Hepatocyte (in vitro differentiated cells): ENCODE data around the gene KRT32. TPM values are rescaled to one million over a fixed set of nuclear protein-coding genes. Genes with fewer than 3 reads are reported as not detected.

ENCODE experiments used
- DNase-seq: peaks from one replicate; pipeline ENCODE4 v3.0.0-alpha.2; 2016; ENCODE audit warnings: low spot score
- H2AFZ ChIP-seq: fragments of 200-600 bp; sonication (generic); 2 replicates; pipeline ENCODE4 v1.6.0; 2016; ENCODE audit warnings: antibody characterized with exemption, mild to moderate bottlenecking
- H3K27ac ChIP-seq: fragments of 200-600 bp; sonication (generic); 2 replicates; pipeline ENCODE4 v1.5.1; 2016; ENCODE audit warnings: mild to moderate bottlenecking
- H3K27me3 ChIP-seq: fragments of 200-600 bp; sonication (generic); 2 replicates; pipeline ENCODE4 v1.6.1; 2016
- H3K36me3 ChIP-seq: fragments of 200-600 bp; sonication (generic); replicated peaks from 2 replicates; pipeline ENCODE4 v1.5.1; 2016; ENCODE audit warnings: low read depth; ENCODE audit not compliant: insufficient read depth
- H3K4me1 ChIP-seq: fragments of 200-600 bp; sonication (generic); 2 replicates; pipeline ENCODE4 v1.5.1; 2016; ENCODE audit warnings: mild to moderate bottlenecking, moderate library complexity; ENCODE audit not compliant: insufficient read depth
- H3K4me2 ChIP-seq: fragments of 200-600 bp; sonication (generic); 2 replicates; pipeline ENCODE4 v1.6.0; 2016
- H3K4me3 ChIP-seq: fragments of 200-600 bp; sonication (generic); 2 replicates; pipeline ENCODE4 v1.5.1; 2016; ENCODE audit warnings: mild to moderate bottlenecking
- H3K79me2 ChIP-seq: fragments of 200-600 bp; sonication (generic); 2 replicates; pipeline ENCODE4 v1.6.0; 2017; ENCODE audit warnings: mild to moderate bottlenecking
- H3K9me2 ChIP-seq: fragments of 200-600 bp; sonication (generic); replicated peaks from 2 replicates; pipeline ENCODE4 v1.6.0; 2017; ENCODE audit warnings: mild to moderate bottlenecking; ENCODE audit not compliant: insufficient read depth
- H3K9me3 ChIP-seq: fragments of 200-600 bp; sonication (generic); 2 replicates; pipeline ENCODE4 v1.5.1; 2016; ENCODE audit warnings: low read depth, mild to moderate bottlenecking
- H4K20me1 ChIP-seq: fragments of 200-600 bp; sonication (generic); 2 replicates; pipeline ENCODE4 v1.6.0; 2016; ENCODE audit warnings: mild to moderate bottlenecking; ENCODE audit not compliant: insufficient read depth, poor library complexity, severe bottlenecking
- EZH2 ChIP-seq: fragments of 200-600 bp; sonication (generic); IDR thresholded peaks from 2 replicates; pipeline ENCODE4 v1.6.1; 2016; ENCODE audit warnings: antibody characterized with exemption, mild to moderate bottlenecking, borderline replicate concordance
- EZH2phosphoT487 ChIP-seq: fragments of 200-600 bp; sonication (generic); IDR thresholded peaks from one replicate; pipeline ENCODE4 v1.6.1; 2018; ENCODE audit warnings: antibody characterized with exemption, mild to moderate bottlenecking, low read depth, moderate library complexity; ENCODE audit not compliant: unreplicated experiment, severe bottlenecking
- WGBS: methylation state at CpG from one replicate; pipeline ENCODE4 v1.1.6; 2016; ENCODE audit warnings: low lambda C conversion rate; ENCODE audit errors: missing lambda C conversion rate; 5-methylcytosine and 5-hydroxymethylcytosine counted together
- polyA plus RNA-seq: library from polyadenylated mRNA; unstranded; fragments of >200 nt; fragmentation: Nextera tagmentation; extraction: Ambion mirVana; gene quantifications from 2 replicates; pipeline ENCODE4 v1.2.1, GENCODE V29; 2016
- total RNA-seq: library from RNA; depleted of rRNA; stranded (reverse); fragments of >200 nt; gene quantifications from 2 replicates; pipeline ENCODE4 v1.2.3, GENCODE V29; 2014
- TF ChIP-seq, protein P1 (sequence below): fragments of 200-600 bp; sonication (generic); IDR thresholded peaks from 2 replicates; pipeline ENCODE4 v1.5.1; 2016; ENCODE audit warnings: antibody characterized with exemption, mild to moderate bottlenecking; ENCODE audit not compliant: poor library complexity

Gene KRT32
- total and polyA plus RNA-seq, 2 experiments from 2014 or later: not detected

DNA sequence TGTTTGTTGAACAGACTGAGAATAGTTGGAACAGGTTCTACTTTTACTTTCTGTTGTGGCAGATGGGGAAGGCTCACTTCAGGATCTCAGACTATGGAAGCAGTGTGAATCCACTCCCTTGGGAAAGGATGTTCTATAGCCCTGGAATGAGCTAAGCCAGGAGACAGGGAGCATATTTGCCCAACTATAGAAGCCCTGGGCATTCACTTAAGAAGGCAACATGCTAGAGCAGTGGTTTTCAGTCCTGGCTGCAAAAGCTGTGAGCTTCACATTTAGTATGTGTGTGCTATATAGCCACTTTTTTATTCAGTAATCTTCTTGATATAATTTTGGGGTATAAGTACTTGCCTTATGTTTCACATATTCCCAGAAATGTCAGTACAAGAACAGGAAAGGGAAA, 1.2 kb upstream of the KRT32 start:
- H3K4me2 ChIP-seq: no peak overlapping the region
- H3K27me3 ChIP-seq: no peaks in the 10 kb centered on the region
- H4K20me1 ChIP-seq: no peaks in the 10 kb centered on the region
- no peaks in the 10 kb centered on the region for H3K79me2 ChIP-seq
- no peaks in the 10 kb centered on the region for H3K9me2 ChIP-seq
- DNase-seq: no peak
- H3K27ac ChIP-seq: no peak overlapping the region
- H3K9me3 ChIP-seq: no peaks in the 10 kb centered on the region
- no peaks in the 10 kb centered on the region for H3K4me1 ChIP-seq
- no peak overlapping the region for H3K4me3 ChIP-seq
- H2AFZ ChIP-seq: no peak overlapping the region
- TF ChIP-seq EZH2phosphoT487 (no peak), EZH2 (no peak)
- TF ChIP-seq, protein P1, sequence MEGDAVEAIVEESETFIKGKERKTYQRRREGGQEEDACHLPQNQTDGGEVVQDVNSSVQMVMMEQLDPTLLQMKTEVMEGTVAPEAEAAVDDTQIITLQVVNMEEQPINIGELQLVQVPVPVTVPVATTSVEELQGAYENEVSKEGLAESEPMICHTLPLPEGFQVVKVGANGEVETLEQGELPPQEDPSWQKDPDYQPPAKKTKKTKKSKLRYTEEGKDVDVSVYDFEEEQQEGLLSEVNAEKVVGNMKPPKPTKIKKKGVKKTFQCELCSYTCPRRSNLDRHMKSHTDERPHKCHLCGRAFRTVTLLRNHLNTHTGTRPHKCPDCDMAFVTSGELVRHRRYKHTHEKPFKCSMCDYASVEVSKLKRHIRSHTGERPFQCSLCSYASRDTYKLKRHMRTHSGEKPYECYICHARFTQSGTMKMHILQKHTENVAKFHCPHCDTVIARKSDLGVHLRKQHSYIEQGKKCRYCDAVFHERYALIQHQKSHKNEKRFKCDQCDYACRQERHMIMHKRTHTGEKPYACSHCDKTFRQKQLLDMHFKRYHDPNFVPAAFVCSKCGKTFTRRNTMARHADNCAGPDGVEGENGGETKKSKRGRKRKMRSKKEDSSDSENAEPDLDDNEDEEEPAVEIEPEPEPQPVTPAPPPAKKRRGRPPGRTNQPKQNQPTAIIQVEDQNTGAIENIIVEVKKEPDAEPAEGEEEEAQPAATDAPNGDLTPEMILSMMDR: no peak
- no peaks in the 10 kb centered on the region for H3K36me3 ChIP-seq

DNA sequence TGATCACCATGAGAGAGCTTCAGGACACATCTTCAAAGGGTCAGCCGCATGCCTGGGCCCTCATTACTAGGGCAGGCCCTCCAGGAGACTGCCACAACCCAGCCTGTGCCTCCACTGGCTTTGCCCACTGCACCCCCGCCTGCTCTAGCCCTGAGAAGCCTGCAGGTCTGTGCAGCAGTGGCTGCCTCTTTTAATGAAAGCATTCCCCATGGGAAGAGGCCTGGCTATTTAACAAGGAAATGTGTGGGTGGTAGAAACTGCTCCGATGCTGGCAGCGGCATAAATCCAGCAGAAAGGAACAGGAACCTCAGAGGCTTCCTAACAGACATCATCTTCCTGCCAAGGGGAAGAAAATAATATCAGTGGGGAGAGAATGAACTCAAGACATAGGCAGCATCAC, 375 bp upstream of the KRT32 start:
- Histone ChIP-seq H3K36me3 (no peaks in the 10 kb centered on the region), H4K20me1 (no peaks in the 10 kb centered on the region), H3K9me3 (no peaks in the 10 kb centered on the region), H2AFZ (no peak overlapping the region), H3K27me3 (no peaks in the 10 kb centered on the region), H3K4me2 (no peak overlapping the region), H3K9me2 (no peaks in the 10 kb centered on the region), H3K79me2 (no peaks in the 10 kb centered on the region), H3K27ac (no peak overlapping the region), H3K4me3 (no peak overlapping the region), H3K4me1 (no peaks in the 10 kb centered on the region)
- 85% methylated on average over 4 of the region's 4 CpGs for WGBS
- no peak for DNase-seq
- TF ChIP-seq EZH2phosphoT487: no peak
- TF ChIP-seq EZH2: no peak
- TF ChIP-seq, protein P1: no peak

DNA sequence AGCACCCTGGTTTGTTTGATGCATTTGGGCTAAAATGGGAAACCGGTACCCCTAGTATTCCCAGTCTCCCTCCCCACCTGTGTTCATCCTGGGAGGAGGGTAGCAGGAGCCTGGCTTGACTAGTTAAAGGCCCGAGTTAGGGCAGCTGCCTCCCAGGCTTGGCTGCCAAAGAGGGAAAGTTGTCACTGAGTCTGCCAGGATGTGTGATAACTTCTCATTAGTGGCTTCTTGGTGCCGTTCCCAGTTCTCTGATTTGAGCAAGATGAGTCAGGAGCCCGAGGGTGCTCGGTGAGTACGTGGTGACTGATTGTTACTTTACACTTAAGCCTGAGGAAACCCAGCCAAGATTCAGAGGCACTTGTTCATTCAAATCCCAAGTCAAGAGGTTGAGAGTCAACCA, 2.5 kb downstream of the KRT32 start:
- H3K4me1 ChIP-seq: no peaks in the 10 kb centered on the region
- no peak overlapping the region for H3K4me2 ChIP-seq
- H3K4me3 ChIP-seq: no peak overlapping the region
- no peaks in the 10 kb centered on the region for H4K20me1 ChIP-seq
- H3K27me3 ChIP-seq: no peaks in the 10 kb centered on the region
- no peaks in the 10 kb centered on the region for H3K36me3 ChIP-seq
- no peaks in the 10 kb centered on the region for H3K79me2 ChIP-seq
- no peak overlapping the region for H2AFZ ChIP-seq
- TF ChIP-seq EZH2: no peak
- DNase-seq: peak; percentile 28
- H3K27ac ChIP-seq: no peak overlapping the region
- H3K9me2 ChIP-seq: no peaks in the 10 kb centered on the region
- no peaks in the 10 kb centered on the region for H3K9me3 ChIP-seq
- WGBS: 75% methylated on average over 6 of the region's 6 CpGs

DNA sequence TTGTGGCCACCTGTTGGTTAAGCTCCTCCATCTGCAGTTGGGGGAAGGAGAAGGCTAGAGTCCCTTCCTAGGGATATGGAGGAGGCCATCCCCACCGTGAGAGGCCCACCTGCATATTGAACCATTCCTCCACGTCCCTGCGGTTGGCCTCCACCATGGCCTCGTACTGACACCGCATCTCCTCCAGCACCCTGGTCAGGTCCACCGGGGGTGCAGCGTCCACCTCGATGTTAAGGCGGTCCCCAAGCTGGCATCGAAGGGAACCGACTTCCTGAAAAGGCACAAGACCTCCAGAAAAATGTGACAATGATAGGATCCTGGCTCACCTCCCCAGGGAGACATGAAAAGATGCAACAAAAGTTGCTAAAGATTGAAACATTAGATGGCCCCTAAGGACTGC, 3.0 kb downstream of the KRT32 start:
- Histone ChIP-seq H3K27me3 (no peaks in the 10 kb centered on the region), H4K20me1 (no peaks in the 10 kb centered on the region), H3K36me3 (no peaks in the 10 kb centered on the region), H3K4me1 (no peaks in the 10 kb centered on the region), H3K79me2 (no peaks in the 10 kb centered on the region), H3K4me3 (no peak overlapping the region), H3K4me2 (no peak overlapping the region), H2AFZ (no peak overlapping the region), H3K9me2 (no peaks in the 10 kb centered on the region), H3K27ac (no peak overlapping the region), H3K9me3 (no peaks in the 10 kb centered on the region)
- DNase-seq: no peak
- TF ChIP-seq EZH2 (no peak), EZH2phosphoT487 (no peak)
- TF ChIP-seq, protein P1: no peak
- 94% methylated on average over 11 of the region's 11 CpGs for WGBS
